Hepatic stellate cell (primary cell): Measurements from ENCODE around the gene GRID1.

Source experiments
- DNase-seq: peaks from one replicate; pipeline ENCODE4 v3.0.0; 2011; ENCODE audit warnings: low spot score

The GRID1 gene

GRCh38 chr10:85614981-85615380 lies 751.6 kb downstream of the GRID1 start:
- DNase-seq = no peak

- no peak for DNase-seq
Observed at GRCh38 chr10:85614566-85614965, 752.0 kb downstream of the GRID1 start.

- DNase-seq = no peak
Observed at GRCh38 chr10:85613391-85613790, 753.2 kb downstream of the GRID1 start.

- no peak for DNase-seq
Observed at GRCh38 chr10:85612833-85613232, 753.8 kb downstream of the GRID1 start.

GRCh38 chr10:85612378-85612775 lies 754.2 kb downstream of the GRID1 start:
- DNase-seq = no peak

GRCh38 chr10:85611746-85612377 lies 754.7 kb downstream of the GRID1 start:
- DNase-seq = no peak

- no peak for DNase-seq
Observed at GRCh38 chr10:85611093-85611740, 755.4 kb downstream of the GRID1 start.

GRCh38 chr10:85610381-85611092 lies 756.1 kb downstream of the GRID1 start:
- no peak for DNase-seq

- no peak for DNase-seq
Observed at GRCh38 chr10:85609509-85609908, 757.1 kb downstream of the GRID1 start.

- no peak for DNase-seq
Observed at GRCh38 chr10:85608706-85609105, 757.9 kb downstream of the GRID1 start.

GRCh38 chr10:85607043-85607695 lies 759.4 kb downstream of the GRID1 start:
- DNase-seq = no peak

- no peak for DNase-seq
Observed at GRCh38 chr10:85606401-85606800, 760.2 kb downstream of the GRID1 start.

GRCh38 chr10:85604884-85605283 lies 761.7 kb downstream of the GRID1 start:
- DNase-seq = no peak

- DNase-seq = no peak
Observed at GRCh38 chr10:85604136-85604725, 762.4 kb downstream of the GRID1 start.

- DNase-seq = no peak
Observed at GRCh38 chr10:85603151-85603940, 763.2 kb downstream of the GRID1 start.

GRCh38 chr10:85602713-85603112 lies 763.9 kb downstream of the GRID1 start:
- DNase-seq = no peak

- no peak for DNase-seq
Observed at GRCh38 chr10:85602306-85602705, 764.3 kb downstream of the GRID1 start.

- DNase-seq = no peak
Observed at GRCh38 chr10:85601526-85601925, 765.1 kb downstream of the GRID1 start.

GRCh38 chr10:85600744-85601081 lies 765.9 kb downstream of the GRID1 start:
- no peak for DNase-seq

- no peak for DNase-seq
Observed at GRCh38 chr10:85600026-85600743, 766.4 kb downstream of the GRID1 start.

- DNase-seq = no peak
Observed at GRCh38 chr10:85599081-85599480, 767.5 kb downstream of the GRID1 start.
